Measurements from ENCODE around the gene ADCY7. TPM values are rescaled to one million over a fixed set of nuclear protein-coding genes. Genes with fewer than 3 reads are reported as not detected.
A peak's percentile ranks its signal among the peaks of the same experiment; 100 is the strongest.

ADCY7 gene
- total RNA-seq, 4 donors from 2014 or later: 4.6 to 44.9 (median 14.1) TPM

GRCh38 chr16:50254072-50254471 is 12.3 kb upstream of the ADCY7 start:
- in situ Hi-C loops (cut with MboI; ENCODE audit: low pct_ligation_motif_present in 1 of 4, low pct_unique_long_range_greater_than_20kb in 1 of 4, low sequenced_read_pairs in 3 of 4) (no loop called here), intact Hi-C loops (cut with DNase I; ENCODE audit: low total_unique reads) (no loop called here)
- Histone ChIP-seq H3K4me3 (no peak overlapping the region), H3K9me3 (no peaks in the 10 kb centered on the region), H3K27ac (no peak overlapping the region), H3K4me1 (peaks cover 0 to 7% (median 0%) of the 10 kb centered on the region in 4 donors), H3K27me3 (no peaks in the 10 kb centered on the region), H3K36me3 (no peaks in the 10 kb centered on the region)
- WGBS, 2 donors (ENCODE audit: low coverage in 1 of 2): 85% methylated on average over 4 to 7 of the region's 7 CpGs
- no peak for DNase-seq
- no peak for TF ChIP-seq POLR2AphosphoS5 (IDR thresholded peaks at IDR 0.05)
- TF ChIP-seq POLR2A (IDR thresholded peaks at IDR 0.05): no peak
- TF ChIP-seq CTCF (IDR thresholded peaks at IDR 0.05): no peak
- no peak for TF ChIP-seq EP300 (IDR thresholded peaks at IDR 0.05; ENCODE audit: low read depth)

GRCh38 chr16:50255538-50255937 is 10.8 kb upstream of the ADCY7 start:
- Histone ChIP-seq H3K27me3 (no peaks in the 10 kb centered on the region), H3K4me3 (no peak overlapping the region), H3K36me3 (no peaks in the 10 kb centered on the region), H3K27ac (no peak overlapping the region), H3K9me3 (no peaks in the 10 kb centered on the region), H3K4me1 (peaks cover 0 to 11% (median 2%) of the 10 kb centered on the region in 4 donors)
- in situ Hi-C loops (cut with MboI; ENCODE audit: low pct_ligation_motif_present in 1 of 4, low pct_unique_long_range_greater_than_20kb in 1 of 4, low sequenced_read_pairs in 3 of 4): no loop called here
- no peak for DNase-seq
- TF ChIP-seq EP300 (IDR thresholded peaks at IDR 0.05; ENCODE audit: low read depth) (no peak), CTCF (IDR thresholded peaks at IDR 0.05) (no peak)
- intact Hi-C loops (cut with DNase I; ENCODE audit: low total_unique reads): no loop called here
- WGBS, 2 donors (ENCODE audit: low coverage in 1 of 2): 80 to 100% methylated on average over 1 to 2 of the region's 2 CpGs

DNA sequence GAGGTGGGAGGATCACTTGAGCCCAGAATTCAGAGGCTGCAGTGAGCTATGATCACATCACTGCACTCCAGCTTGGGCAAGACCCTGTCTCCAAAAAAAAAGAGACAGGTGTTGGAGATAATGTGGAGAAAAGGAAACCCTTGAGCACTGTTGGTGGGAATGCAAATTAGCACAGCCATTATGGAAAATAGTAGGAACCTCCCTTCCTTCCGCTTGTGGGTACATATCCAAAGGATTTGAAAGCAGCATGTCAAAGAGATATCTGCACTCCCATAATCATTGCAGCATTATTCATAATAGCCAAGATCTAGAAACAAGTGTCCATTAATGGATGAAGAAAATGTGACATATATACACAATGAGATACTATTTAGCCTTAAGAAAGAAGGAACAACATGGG is 9.7 kb upstream of the ADCY7 start:
- no peak overlapping the region for H3K27ac ChIP-seq
- DNase-seq: no peak
- no peaks in the 10 kb centered on the region for H3K27me3 ChIP-seq
- H3K9me3 ChIP-seq: no peaks in the 10 kb centered on the region
- in situ Hi-C loops (cut with MboI; ENCODE audit: low pct_ligation_motif_present in 1 of 4, low pct_unique_long_range_greater_than_20kb in 1 of 4, low sequenced_read_pairs in 3 of 4) (no loop called here), intact Hi-C loops (cut with DNase I; ENCODE audit: low total_unique reads) (no loop called here)
- TF ChIP-seq POLR2A (IDR thresholded peaks at IDR 0.05): no peak
- no peak for TF ChIP-seq EP300 (IDR thresholded peaks at IDR 0.05; ENCODE audit: low read depth)
- no peak for TF ChIP-seq POLR2AphosphoS5 (IDR thresholded peaks at IDR 0.05)
- peaks cover 0 to 12% (median 3%) of the 10 kb centered on the region in 4 donors for H3K4me1 ChIP-seq
- WGBS, 2 donors (ENCODE audit: low coverage in 1 of 2): 78 to 84% methylated on average over 1 of the region's 1 CpG
- no peak overlapping the region for H3K4me3 ChIP-seq
- H3K36me3 ChIP-seq: no peaks in the 10 kb centered on the region

DNA sequence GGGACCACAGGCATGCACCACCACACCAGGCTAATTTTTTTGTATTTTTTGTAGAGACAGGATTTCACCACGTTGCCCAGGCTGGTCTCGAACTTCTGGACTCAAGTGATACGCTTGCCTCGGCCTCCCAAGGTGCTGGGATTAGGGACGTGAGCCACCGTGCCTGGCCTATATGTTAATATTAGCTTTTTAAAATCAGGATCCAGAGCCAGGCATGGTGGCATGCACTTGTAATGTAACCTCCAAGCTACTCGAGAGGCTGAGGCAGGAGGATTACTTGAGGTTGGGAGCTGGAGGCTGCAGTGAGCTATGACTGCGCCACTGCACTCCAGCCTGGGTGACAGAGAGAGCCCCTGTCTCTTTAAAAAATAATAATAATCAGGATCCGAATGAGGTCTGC is 8.5 kb upstream of the ADCY7 start:
- no peak for TF ChIP-seq POLR2AphosphoS5 (IDR thresholded peaks at IDR 0.05)
- no peaks in the 10 kb centered on the region for H3K36me3 ChIP-seq
- no peaks in the 10 kb centered on the region for H3K9me3 ChIP-seq
- no peak overlapping the region for H3K4me3 ChIP-seq
- H3K4me1 ChIP-seq: peaks cover 0 to 18% (median 5%) of the 10 kb centered on the region in 4 donors
- H3K27ac ChIP-seq: no peak overlapping the region
- H3K27me3 ChIP-seq: no peaks in the 10 kb centered on the region
- DNase-seq: no peak
- intact Hi-C loops (cut with DNase I; ENCODE audit: low total_unique reads): no loop called here
- in situ Hi-C loops (cut with MboI; ENCODE audit: low pct_ligation_motif_present in 1 of 4, low pct_unique_long_range_greater_than_20kb in 1 of 4, low sequenced_read_pairs in 3 of 4): no loop called here
- 85 to 89% methylated on average over 5 to 9 of the region's 9 CpGs for WGBS, 2 donors (ENCODE audit: low coverage in 1 of 2)

GRCh38 chr16:50259334-50260205 is 6.8 kb upstream of the ADCY7 start:
- H3K27ac ChIP-seq: peak overlapping the region; percentile 34 to 52 (median 44)

More at GRCh38 chr16:50259334-50260205, 6.8 kb upstream of the ADCY7 start:
- Histone ChIP-seq H3K4me3 (no peak overlapping the region), H3K4me1 (peaks cover 0 to 18% (median 5%) of the 10 kb centered on the region in 4 donors), H3K27me3 (no peaks in the 10 kb centered on the region), H3K9me3 (no peaks in the 10 kb centered on the region), H3K36me3 (no peaks in the 10 kb centered on the region)
- TF ChIP-seq EP300 (IDR thresholded peaks at IDR 0.05; ENCODE audit: low read depth) (no peak), CTCF (IDR thresholded peaks at IDR 0.05) (no peak), POLR2AphosphoS5 (IDR thresholded peaks at IDR 0.05) (no peak)
- peak; percentile 38 for DNase-seq
- WGBS, 2 donors (ENCODE audit: low coverage in 1 of 2): 54% methylated on average over 23 of the region's 23 CpGs; no CpG with 5 or more reads in 1 of the 2 donors
- in situ Hi-C loops (cut with MboI; ENCODE audit: low pct_ligation_motif_present in 1 of 4, low pct_unique_long_range_greater_than_20kb in 1 of 4, low sequenced_read_pairs in 3 of 4): no loop called here
- intact Hi-C loops (cut with DNase I; ENCODE audit: low total_unique reads): no loop called here
